Activated CD4-positive, CD25-positive, alpha-beta regulatory T cell treated with anti-CD3 and anti-CD28 coated beads, Interleukin-2, amount 50 U/mL, for 16 hours (primary cell): ENCODE results near the gene HOXD4.

Experiments used
- DNase-seq: peaks from one replicate; pipeline ENCODE4 v3.0.0-alpha.2; 2020; ENCODE audit warnings: low read depth, low spot score

HOXD4 gene

GRCh38 chr2:176114120-176114929 is 37.0 kb upstream of the HOXD4 start:
- no peak for DNase-seq

GRCh38 chr2:176114930-176115625 is 36.3 kb upstream of the HOXD4 start:
- no peak for DNase-seq

GRCh38 chr2:176115883-176116813 is 35.2 kb upstream of the HOXD4 start, which contains the start of gene HOXD10:
Gene HOXD10 (plus strand): TSS chr2:176116778. CDS start chr2:176116834, 56 bp downstream.
- no peak for DNase-seq

GRCh38 chr2:176117162-176117822 is 34.1 kb upstream of the HOXD4 start:
- DNase-seq = no peak

- DNase-seq = no peak
Measured at GRCh38 chr2:176117823-176118371, 33.5 kb upstream of the HOXD4 start.

GRCh38 chr2:176118601-176119339 is 32.6 kb upstream of the HOXD4 start:
- no peak for DNase-seq

- no peak for DNase-seq
Measured at GRCh38 chr2:176120364-176121189, 30.8 kb upstream of the HOXD4 start.

- no peak for DNase-seq
Measured at GRCh38 chr2:176121190-176122051, 29.9 kb upstream of the HOXD4 start.

GRCh38 chr2:176122052-176122682 is 29.2 kb upstream of the HOXD4 start:
- no peak for DNase-seq

GRCh38 chr2:176122683-176123410 is 28.5 kb upstream of the HOXD4 start, which contains the start of gene HOXD9:
Gene HOXD9 (plus strand): TSS chr2:176122719. CDS start chr2:176122769, 50 bp downstream.
- no peak for DNase-seq

GRCh38 chr2:176123411-176124109 is 27.8 kb upstream of the HOXD4 start:
- no peak for DNase-seq

GRCh38 chr2:176124110-176124946 is 27.0 kb upstream of the HOXD4 start:
- DNase-seq = no peak

GRCh38 chr2:176124947-176125771 is 26.2 kb upstream of the HOXD4 start:
- DNase-seq = no peak

- no peak for DNase-seq
Measured at GRCh38 chr2:176125772-176126054, 25.6 kb upstream of the HOXD4 start.
